Measurements from ENCODE around the gene DYNC1LI1. TPM values are rescaled to one million over a fixed set of nuclear protein-coding genes. Genes with fewer than 3 reads are reported as not detected.

DYNC1LI1 gene
- polyA plus RNA-seq, 1 donor (not counting 4 experiments of a cell fraction or from before 2014, with no cell fraction given): 64.4 TPM

DNA sequence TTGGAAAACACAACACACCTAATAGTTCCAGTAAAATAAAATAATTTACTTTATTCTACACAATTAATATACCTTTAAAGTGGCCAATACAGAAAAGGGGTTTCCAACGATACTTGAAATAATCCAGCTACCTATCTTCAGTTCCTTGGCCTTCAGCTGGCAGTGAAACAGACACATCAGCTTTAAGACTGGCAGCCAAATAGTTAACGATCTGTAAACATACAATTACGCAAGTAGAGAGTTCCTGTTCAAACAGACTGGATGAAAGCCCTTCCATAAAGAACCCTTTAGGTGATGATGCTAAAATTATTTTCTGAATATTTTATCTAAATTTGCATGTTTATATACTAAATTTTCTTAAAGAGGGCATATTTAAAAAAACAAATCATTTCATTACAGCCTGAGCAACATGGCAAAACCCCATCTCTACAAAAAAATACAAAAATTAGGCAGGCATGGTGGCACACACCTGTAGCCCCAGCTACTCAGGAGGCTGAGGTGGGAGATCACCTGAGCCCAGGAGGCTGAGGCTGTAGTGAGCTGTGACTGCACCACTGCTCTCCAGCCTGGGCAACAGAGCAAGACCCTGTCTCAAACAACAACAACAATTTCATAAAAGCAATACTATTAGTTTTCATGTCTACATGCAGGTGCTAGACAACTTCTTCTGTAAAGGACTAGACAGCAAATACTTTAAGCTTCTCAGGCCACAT is 12.9 kb downstream of the DYNC1LI1 start:
- Histone ChIP-seq H3K9me1 (ENCODE audit: control insufficient read depth, extremely low read depth, insufficient read depth, low read length) (no peaks in the 10 kb centered on the region), H3K4me3 (ENCODE audit: control insufficient read depth in 2 of 3, extremely low read depth in 1 of 3, insufficient read depth in 2 of 3, low read depth in 1 of 3, low read length in 3 of 3) (no peak overlapping the region), H4K20me1 (ENCODE audit: control insufficient read depth, extremely low read depth, insufficient read depth, low read length) (no peaks in the 10 kb centered on the region), H3K4me1 (ENCODE audit: control insufficient read depth, extremely low read depth, insufficient read depth, low read length) (no peaks in the 10 kb centered on the region), H2AFZ (ENCODE audit: control insufficient read depth, low read length) (no peak overlapping the region), H3K9me3 (ENCODE audit: control insufficient read depth, low read depth, low read length) (no peaks in the 10 kb centered on the region), H3K4me2 (ENCODE audit: control insufficient read depth, extremely low read depth, insufficient read depth, low read depth, low read length) (no peak overlapping the region), H3K9ac (ENCODE audit: control insufficient read depth, extremely low read depth, insufficient read depth, low read length) (no peak overlapping the region), H3K79me2 (ENCODE audit: control insufficient read depth, insufficient read depth, low read length) (peaks cover 71% of the 10 kb centered on the region), H3K36me3 (ENCODE audit: control insufficient read depth in 2 of 2, extremely low read depth in 1 of 2, insufficient read depth in 2 of 2, low read length in 2 of 2) (peaks cover 3% of the 10 kb centered on the region in 2 experiments), H3K27ac (ENCODE audit: control insufficient read depth, insufficient read depth, low read length) (no peak overlapping the region), H3K27me3 (ENCODE audit: control insufficient read depth, extremely low read depth, insufficient read depth, low read length) (no peaks in the 10 kb centered on the region)
- no peak for TF ChIP-seq EZH2 (IDR thresholded peaks at IDR 0.05; ENCODE audit: low read length)
- TF ChIP-seq, protein P1, sequence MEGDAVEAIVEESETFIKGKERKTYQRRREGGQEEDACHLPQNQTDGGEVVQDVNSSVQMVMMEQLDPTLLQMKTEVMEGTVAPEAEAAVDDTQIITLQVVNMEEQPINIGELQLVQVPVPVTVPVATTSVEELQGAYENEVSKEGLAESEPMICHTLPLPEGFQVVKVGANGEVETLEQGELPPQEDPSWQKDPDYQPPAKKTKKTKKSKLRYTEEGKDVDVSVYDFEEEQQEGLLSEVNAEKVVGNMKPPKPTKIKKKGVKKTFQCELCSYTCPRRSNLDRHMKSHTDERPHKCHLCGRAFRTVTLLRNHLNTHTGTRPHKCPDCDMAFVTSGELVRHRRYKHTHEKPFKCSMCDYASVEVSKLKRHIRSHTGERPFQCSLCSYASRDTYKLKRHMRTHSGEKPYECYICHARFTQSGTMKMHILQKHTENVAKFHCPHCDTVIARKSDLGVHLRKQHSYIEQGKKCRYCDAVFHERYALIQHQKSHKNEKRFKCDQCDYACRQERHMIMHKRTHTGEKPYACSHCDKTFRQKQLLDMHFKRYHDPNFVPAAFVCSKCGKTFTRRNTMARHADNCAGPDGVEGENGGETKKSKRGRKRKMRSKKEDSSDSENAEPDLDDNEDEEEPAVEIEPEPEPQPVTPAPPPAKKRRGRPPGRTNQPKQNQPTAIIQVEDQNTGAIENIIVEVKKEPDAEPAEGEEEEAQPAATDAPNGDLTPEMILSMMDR (optimal IDR thresholded peaks at IDR 0.05 in 1 of 3, IDR thresholded peaks at IDR 0.05 in 1 of 3, conservative IDR thresholded peaks at IDR 0.05 in 1 of 3; ENCODE audit: extremely low read depth in 1 of 3, insufficient read depth in 2 of 3, low read length in 3 of 3): no peak
- FAIRE-seq (no peak), DNase-seq (ENCODE audit: low read depth, low spot score) (no peak)
- dilution Hi-C loops (cut with MboI; ENCODE audit: extremely low pct_ligation_motif_present, low sequenced_read_pairs): no loop called here

DNA sequence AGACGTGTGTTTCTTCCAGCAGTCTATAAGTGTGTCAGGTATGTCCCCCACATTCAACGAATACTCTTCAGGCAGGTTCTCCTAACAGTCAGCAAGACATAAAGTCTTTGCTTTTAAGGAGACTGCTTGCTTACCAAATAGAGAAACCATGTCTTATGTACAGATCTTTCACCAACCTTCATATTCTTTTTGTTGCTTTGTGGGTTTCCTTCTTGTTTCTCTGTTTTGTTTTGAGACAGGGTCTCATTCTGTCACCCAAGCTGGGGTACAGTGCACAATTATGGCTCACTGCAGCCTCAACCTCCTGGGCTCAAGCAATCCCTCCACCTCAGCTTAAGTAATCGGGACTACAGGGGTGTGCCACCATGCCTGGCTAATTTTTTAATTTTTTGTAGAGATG is 14.3 kb downstream of the DYNC1LI1 start:
- Histone ChIP-seq H3K27me3 (ENCODE audit: control insufficient read depth, extremely low read depth, insufficient read depth, low read length) (no peaks in the 10 kb centered on the region), H3K9me3 (ENCODE audit: control insufficient read depth, low read depth, low read length) (no peaks in the 10 kb centered on the region), H3K4me3 (ENCODE audit: control insufficient read depth in 2 of 3, extremely low read depth in 1 of 3, insufficient read depth in 2 of 3, low read depth in 1 of 3, low read length in 3 of 3) (no peak overlapping the region), H3K9me1 (ENCODE audit: control insufficient read depth, extremely low read depth, insufficient read depth, low read length) (no peaks in the 10 kb centered on the region), H3K27ac (ENCODE audit: control insufficient read depth, insufficient read depth, low read length) (no peak overlapping the region), H3K79me2 (ENCODE audit: control insufficient read depth, insufficient read depth, low read length) (peaks cover 72% of the 10 kb centered on the region), H3K9ac (ENCODE audit: control insufficient read depth, extremely low read depth, insufficient read depth, low read length) (no peak overlapping the region), H4K20me1 (ENCODE audit: control insufficient read depth, extremely low read depth, insufficient read depth, low read length) (peaks cover 5% of the 10 kb centered on the region), H3K36me3 (ENCODE audit: control insufficient read depth in 2 of 2, extremely low read depth in 1 of 2, insufficient read depth in 2 of 2, low read length in 2 of 2) (peaks cover 1 to 3% of the 10 kb centered on the region in 2 experiments), H2AFZ (ENCODE audit: control insufficient read depth, low read length) (no peak overlapping the region), H3K4me2 (ENCODE audit: control insufficient read depth, extremely low read depth, insufficient read depth, low read depth, low read length) (no peak overlapping the region), H3K4me1 (ENCODE audit: control insufficient read depth, extremely low read depth, insufficient read depth, low read length) (no peaks in the 10 kb centered on the region)
- FAIRE-seq (no peak), DNase-seq (ENCODE audit: low read depth, low spot score) (no peak)
- dilution Hi-C loops (cut with MboI; ENCODE audit: extremely low pct_ligation_motif_present, low sequenced_read_pairs): no loop called here
- no peak for TF ChIP-seq EZH2 (IDR thresholded peaks at IDR 0.05; ENCODE audit: low read length)
- TF ChIP-seq, protein P1 (optimal IDR thresholded peaks at IDR 0.05 in 1 of 3, IDR thresholded peaks at IDR 0.05 in 1 of 3, conservative IDR thresholded peaks at IDR 0.05 in 1 of 3; ENCODE audit: extremely low read depth in 1 of 3, insufficient read depth in 2 of 3, low read length in 3 of 3): no peak
